Measurements from ENCODE around the gene LOXL1.

DNA sequence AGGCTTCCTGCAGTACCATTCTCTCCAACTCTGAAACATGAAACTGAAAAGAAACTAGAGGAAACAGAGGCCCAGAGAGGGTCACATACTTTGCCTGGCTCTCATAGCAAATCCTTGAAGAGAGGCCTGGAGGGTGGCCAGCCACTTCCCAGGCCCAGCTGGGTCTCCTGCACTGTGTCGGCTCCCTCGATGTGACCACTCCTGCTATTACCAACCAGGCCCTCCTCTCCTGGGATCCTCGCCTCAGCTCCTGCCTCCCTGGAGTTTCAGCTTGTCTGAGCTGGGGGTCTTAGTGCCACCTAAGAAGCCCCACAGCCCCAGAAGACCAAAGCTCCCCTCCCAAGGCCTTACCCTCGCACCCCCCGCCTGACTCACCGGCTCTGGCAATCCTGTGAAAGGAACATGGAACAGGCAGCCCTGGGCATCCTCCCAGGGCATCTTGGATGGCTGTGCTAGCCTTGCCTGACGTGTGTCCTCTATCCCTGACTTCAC, 4.6 kb downstream of the LOXL1 start:
- TF ChIP-seq CTCF (IDR thresholded peaks at IDR 0.05), result no peak
- TF ChIP-seq POLR2A (IDR thresholded peaks at IDR 0.05), result no peak

Data from testis (tissue), 2 donors.